NCI-H446 (cell line): ENCODE data around the gene APOM.

Source experiments
- DNase-seq, 2 experiments: peaks; one replicate each; lab custom pipeline; 2025; lab: John Stamatoyannopoulos, UW

APOM gene

GRCh38 chr6:31631209-31631608 lies 24.5 kb upstream of the APOM start:
- no peak for DNase-seq

GRCh38 chr6:31631681-31632278 lies 23.9 kb upstream of the APOM start:
- no peak for DNase-seq

GRCh38 chr6:31632279-31632946 lies 23.3 kb upstream of the APOM start:
- DNase-seq = no peak

DNA sequence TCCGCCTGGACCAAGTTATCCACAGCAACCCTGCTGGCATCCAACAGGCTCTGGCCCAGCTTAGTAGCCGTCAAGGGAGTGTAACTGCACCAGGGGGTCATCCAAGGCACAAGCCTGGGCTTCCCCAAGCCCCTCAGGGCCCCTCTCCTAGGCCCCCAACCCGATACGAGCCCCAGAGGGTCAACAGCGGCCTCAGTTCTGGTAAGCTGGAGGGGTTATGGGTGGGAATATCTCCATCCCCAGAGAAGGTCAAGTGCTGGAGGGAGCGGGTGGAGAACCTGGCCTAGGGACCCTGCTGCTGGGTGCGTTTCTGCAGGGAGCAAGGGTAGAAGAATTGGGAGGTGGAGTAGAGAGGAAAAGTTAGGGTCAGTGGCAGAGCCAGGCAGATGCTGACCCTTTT lies 22.2 kb upstream of the APOM start:
- DNase-seq = no peak

- DNase-seq = no peak
These were observed 21.6 kb upstream of the APOM start for GRCh38 chr6:31634131-31634530.

GRCh38 chr6:31634969-31635575 lies 20.6 kb upstream of the APOM start:
- no peak for DNase-seq

- DNase-seq = no peak
These were observed 18.7 kb upstream of the APOM start for GRCh38 chr6:31636698-31637596.

DNA sequence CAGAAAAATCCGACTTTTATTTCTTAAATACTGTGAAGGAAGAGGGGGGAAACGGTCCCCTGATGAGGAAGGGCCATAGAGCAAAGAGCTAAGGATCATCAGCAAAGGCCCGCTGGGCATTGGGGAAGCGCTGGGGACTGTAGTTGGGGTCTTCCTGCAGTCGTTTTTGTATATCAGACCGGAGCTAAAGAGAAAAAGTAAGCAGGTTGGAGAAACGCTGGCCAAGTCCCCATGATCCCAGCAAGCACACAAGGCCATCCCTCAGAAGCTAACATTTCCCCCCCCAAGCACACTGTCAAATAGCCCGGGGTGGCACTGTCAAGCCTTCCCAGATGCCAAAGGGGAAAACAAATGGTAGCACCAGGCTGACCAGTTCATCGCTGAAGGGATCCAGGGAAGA lies 16.7 kb upstream of the APOM start:
- DNase-seq = no peak

DNA sequence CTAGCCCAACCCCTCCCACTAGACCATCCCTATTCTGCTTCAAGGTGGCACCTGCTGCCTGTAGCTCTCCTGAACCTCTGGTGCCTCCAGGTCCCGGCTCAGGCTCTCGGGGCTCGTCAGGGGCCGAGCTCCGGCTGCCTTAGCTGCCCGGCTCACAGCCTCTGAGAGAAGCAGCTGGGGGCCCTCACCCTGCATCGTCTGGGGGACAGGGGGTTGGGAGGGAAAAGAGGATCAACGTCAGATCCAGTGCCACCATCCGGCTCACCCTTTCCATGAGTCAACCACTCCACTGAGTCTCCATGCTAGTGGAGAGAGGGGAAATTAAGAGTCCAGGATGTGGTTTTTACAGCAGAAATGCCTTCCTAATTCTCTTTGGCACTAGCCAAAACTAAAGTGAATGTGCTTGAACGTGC lies 16.2 kb upstream of the APOM start:
- DNase-seq = no peak

GRCh38 chr6:31640612-31641011 lies 15.1 kb upstream of the APOM start:
- no peak for DNase-seq

DNA sequence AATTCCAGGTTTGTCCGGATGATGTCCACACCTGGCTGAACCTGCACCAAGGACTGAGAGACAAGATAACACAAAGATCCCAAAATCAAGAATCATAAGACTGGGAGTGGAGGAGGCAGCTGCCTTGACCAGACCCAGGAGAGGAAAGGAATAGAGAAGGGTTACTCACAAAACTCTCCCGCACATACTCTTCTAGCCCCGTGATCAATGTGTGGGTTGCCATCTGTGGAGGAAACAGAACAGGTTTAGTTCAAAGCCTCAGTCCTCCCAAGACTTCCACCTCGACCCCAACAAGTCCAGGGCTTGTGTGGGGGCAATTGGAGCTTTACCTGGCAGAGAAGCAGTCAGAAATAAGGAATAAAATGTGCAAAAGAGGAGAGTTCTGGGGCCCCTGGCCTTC lies 14.3 kb upstream of the APOM start:
- DNase-seq = no peak

DNA sequence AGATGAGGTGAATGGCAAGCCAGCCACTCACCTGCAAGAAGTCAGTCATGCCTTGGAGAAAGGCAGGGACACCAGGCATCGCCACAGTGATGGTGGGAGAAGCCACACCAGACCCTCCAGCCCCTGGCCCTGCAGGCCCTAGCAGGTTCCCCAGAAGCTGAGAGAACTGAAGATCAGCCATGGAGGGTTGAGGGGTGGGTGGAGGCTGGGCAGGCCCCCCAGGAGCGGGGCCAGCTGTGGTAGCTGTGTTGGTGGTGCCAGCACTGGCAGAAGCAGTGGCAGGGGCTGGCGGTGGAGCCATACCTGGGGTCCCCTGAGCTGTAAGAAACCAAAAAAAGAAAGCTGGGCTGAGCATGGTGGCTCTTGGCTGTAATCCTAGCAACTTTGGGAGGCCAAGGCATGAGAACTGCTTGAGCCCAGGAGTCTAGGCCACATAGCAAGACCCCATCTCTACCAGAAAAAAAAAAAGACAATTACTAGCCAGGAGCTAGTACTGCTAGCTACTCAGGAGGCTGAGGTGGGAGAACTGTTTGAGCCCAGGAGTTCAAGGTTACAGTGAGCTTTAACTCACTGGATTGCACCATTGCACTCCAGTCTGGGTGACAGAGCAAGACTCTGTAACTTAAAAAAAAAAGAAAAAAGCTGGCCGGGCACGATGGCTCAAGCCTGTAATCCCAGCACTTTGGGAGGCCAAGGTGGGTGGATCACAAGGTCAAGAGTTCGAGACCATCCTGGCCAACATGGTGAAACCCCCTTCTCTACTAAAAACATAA lies 12.7 kb upstream of the APOM start:
- no peak for DNase-seq

GRCh38 chr6:31643818-31644454 lies 11.8 kb upstream of the APOM start:
- DNase-seq = no peak

GRCh38 chr6:31645325-31645724 lies 10.4 kb upstream of the APOM start:
- DNase-seq = no peak

DNA sequence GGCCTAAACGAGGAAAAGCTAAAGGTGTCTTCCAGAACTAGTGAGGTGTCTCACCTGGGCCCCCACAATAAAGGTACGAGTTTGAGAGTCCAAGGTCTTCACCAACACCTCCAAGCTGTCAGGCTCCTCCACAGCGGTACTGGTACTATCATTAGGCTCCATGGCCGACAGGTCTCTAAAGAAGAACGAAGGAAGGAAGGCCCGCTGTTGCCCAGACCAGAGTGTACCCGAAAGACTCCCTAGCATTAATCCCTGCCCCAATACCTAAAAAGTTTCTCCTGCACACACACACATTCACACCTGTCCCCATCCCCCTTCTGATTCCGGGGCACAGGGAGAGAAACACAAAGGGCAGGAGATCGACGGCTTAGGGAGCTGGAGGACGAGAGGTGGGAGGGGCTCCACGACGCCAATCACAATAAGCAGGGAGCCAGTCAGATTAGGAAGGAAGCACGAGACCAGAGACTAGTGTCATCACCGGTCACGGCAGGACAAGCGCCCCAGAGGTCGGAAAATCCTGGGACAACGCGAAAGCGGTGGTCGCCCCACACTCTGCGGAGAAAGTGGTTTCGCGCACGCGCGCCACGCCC lies 4.0 kb upstream of the APOM start:
- peak; percentile 64 to 71 for DNase-seq

DNA sequence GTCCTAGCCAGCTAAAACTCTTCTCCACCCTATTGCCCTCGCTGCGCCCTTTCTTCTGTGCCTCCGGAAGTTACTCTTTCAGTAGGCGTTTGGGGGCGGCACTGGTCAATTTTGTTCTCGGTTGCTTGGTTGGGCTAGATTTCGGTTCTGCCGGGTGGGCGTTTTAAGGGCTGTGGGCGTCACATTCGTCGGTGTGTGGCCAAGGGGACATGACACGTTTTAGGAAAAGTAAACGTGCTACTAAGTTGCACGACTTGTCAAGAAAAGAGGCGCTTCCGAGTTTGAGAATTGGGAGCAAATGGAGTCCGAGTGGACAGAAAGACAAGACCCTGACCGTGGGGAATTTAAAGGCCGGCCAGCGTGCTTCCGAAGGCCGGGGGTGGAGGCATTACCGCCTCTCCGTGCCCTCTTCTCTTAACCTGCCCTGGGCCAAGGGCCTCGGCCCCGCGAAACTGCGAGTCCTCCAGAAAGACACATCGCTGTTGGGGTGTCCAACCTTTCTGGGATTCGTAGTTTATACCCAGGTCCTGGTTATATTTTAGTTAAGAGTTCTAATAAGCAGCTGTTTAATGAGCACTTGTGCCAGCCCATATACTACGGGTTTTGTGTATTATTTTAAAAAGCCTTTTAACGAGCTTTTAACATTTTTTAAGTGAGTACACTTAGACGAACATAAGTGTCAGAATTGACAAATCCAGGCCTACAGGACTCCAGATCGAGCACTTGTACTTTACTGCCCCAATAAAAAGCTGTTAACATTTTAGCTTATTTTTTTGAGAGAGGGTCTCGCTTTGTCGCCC lies 2.6 kb upstream of the APOM start:
- DNase-seq = peak in 1 of 2 experiments; percentile 97

GRCh38 chr6:31654574-31655348 lies 933 bp upstream of the APOM start:
- no peak for DNase-seq

GRCh38 chr6:31657406-31658157 lies 1.9 kb downstream of the APOM start:
- DNase-seq = no peak
